ENCODE results near the gene LDB2. TPM values are rescaled to one million over a fixed set of nuclear protein-coding genes. Genes with fewer than 3 reads are reported as not detected.

Gene LDB2
- total RNA-seq, 2 donors from 2014 or later = 11.4 to 14.5 TPM

DNA sequence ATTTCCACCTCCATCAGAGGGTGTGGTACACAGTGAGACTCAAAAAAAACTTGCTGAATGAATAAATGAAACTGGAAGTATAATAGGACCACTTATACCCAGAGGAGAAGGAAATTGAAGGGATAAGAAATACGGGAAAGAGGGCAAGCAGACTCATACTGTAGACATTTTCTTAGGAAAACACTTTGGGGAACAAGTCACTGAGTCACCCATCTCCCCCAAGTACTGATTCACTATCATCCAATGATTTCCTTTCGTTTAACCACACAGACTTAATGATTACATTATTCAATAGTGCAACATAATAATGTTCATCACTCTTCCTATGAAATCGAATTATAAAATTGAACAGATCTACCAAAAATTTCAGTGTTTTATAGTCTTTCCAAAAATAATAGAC lies 97.1 kb downstream of the LDB2 start:
- Mint-ChIP-seq H3K9me3 (peaks cover 30% of the 10 kb centered on the region), H3K4me1 (peaks cover 3% of the 10 kb centered on the region), H3K27ac (no peak overlapping the region), H3K27me3 (ENCODE audit: insufficient read depth) (no peaks in the 10 kb centered on the region), H3K4me3 (no peak overlapping the region), H3K36me3 (ENCODE audit: low read depth) (peaks cover 13% of the 10 kb centered on the region)
- Histone ChIP-seq H3K4me3 (ENCODE audit: low read length) (peak overlapping the region; percentile 39), H3K9me3 (ENCODE audit: control insufficient read depth, low read length) (peaks cover 42% of the 10 kb centered on the region), H3K27ac (ENCODE audit: low read depth, low read length) (no peak overlapping the region), H3K36me3 (ENCODE audit: control insufficient read depth, insufficient read depth, low read length) (no peaks in the 10 kb centered on the region), H3K27me3 (ENCODE audit: control insufficient read depth, insufficient read depth, low read length, poor library complexity, severe bottlenecking) (no peaks in the 10 kb centered on the region), H3K4me1 (ENCODE audit: control insufficient read depth, insufficient read depth, low read length) (no peaks in the 10 kb centered on the region), H3K9ac (ENCODE audit: extremely low read depth, low read length, poor library complexity, severe bottlenecking) (no peak overlapping the region)
- TF ChIP-seq, protein P1, sequence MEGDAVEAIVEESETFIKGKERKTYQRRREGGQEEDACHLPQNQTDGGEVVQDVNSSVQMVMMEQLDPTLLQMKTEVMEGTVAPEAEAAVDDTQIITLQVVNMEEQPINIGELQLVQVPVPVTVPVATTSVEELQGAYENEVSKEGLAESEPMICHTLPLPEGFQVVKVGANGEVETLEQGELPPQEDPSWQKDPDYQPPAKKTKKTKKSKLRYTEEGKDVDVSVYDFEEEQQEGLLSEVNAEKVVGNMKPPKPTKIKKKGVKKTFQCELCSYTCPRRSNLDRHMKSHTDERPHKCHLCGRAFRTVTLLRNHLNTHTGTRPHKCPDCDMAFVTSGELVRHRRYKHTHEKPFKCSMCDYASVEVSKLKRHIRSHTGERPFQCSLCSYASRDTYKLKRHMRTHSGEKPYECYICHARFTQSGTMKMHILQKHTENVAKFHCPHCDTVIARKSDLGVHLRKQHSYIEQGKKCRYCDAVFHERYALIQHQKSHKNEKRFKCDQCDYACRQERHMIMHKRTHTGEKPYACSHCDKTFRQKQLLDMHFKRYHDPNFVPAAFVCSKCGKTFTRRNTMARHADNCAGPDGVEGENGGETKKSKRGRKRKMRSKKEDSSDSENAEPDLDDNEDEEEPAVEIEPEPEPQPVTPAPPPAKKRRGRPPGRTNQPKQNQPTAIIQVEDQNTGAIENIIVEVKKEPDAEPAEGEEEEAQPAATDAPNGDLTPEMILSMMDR (conservative IDR thresholded peaks at IDR 0.05) = no peak
- 92 to 100% methylated on average over 1 to 3 of the region's 3 CpGs for WGBS, 2 experiments (ENCODE audit: insufficient coverage in 1 of 2, insufficient read length in 1 of 2)
- DNase-seq = no peak

DNA sequence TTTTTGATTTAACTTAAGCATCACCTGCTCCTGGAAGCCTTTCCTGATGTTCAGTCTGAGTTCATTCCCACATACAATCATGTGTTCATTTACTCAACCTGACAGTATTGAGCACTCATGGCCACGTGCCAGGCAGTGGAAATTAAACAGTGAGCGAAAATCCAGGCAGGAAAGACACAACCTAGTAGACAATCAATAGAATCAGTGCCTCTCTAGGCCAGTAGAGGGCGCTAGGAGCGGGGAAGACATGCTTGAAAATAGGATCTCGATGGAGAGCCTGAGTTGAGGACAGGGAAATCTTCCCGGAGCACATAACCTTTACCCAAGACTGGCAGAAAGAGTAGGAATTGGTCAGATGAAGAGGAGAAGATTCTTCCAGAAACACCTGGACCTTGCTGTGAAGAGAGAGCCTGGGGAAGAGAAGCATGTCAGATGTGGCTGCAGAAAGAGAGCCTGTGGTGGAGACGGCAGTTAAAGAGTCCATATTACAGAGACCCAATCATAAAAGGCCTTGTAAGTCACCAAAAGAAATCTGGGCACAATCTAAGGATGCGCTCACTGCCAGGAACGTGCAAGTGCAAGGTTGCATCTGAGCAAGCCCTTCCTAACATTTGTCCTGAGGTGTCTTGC lies 103.5 kb downstream of the LDB2 start:
- H3K27me3 ChIP-seq (ENCODE audit: control insufficient read depth, insufficient read depth, low read length, poor library complexity, severe bottlenecking) = no peaks in the 10 kb centered on the region
- TF ChIP-seq, protein P1 (conservative IDR thresholded peaks at IDR 0.05) = peak; percentile 96
- H3K27ac ChIP-seq (ENCODE audit: low read depth, low read length) = no peak overlapping the region
- Mint-ChIP-seq H3K4me3 (no peak overlapping the region), H3K36me3 (ENCODE audit: low read depth) (no peaks in the 10 kb centered on the region), H3K27me3 (ENCODE audit: insufficient read depth) (no peaks in the 10 kb centered on the region), H3K9me3 (no peaks in the 10 kb centered on the region), H3K27ac (peak overlapping the region; percentile 33), H3K4me1 (peaks cover 19% of the 10 kb centered on the region)
- no peak overlapping the region for H3K9ac ChIP-seq (ENCODE audit: extremely low read depth, low read length, poor library complexity, severe bottlenecking)
- H3K4me3 ChIP-seq (ENCODE audit: low read length) = no peak overlapping the region
- H3K36me3 ChIP-seq (ENCODE audit: control insufficient read depth, insufficient read depth, low read length) = no peaks in the 10 kb centered on the region
- WGBS, 2 experiments (ENCODE audit: insufficient coverage in 1 of 2, insufficient read length in 1 of 2) = 58 to 91% methylated on average over 3 to 9 of the region's 9 CpGs
- peaks cover 6% of the 10 kb centered on the region for H3K4me1 ChIP-seq (ENCODE audit: control insufficient read depth, insufficient read depth, low read length)
- peaks cover under 1% of the 10 kb centered on the region for H3K9me3 ChIP-seq (ENCODE audit: control insufficient read depth, low read length)
- peak; percentile 92 for DNase-seq

DNA sequence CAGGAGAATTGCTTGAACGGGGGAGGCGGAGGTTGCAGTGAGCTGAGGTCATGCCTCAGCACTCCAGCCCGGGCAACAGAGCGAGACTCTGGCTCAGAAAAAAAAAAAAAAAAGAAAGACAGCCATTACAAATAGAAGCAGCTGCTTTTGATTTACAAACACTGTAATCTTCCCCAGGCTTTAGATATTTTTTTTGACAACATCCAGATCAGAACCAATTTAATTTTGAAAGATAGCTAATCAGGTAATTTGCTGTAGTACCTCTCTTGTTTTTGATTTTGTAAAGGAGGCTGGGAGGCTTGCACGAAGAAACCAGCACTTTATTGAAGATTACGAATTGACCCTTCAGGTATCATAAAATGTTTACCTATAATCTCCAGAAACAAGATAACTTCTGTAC lies 107.0 kb downstream of the LDB2 start:
- Histone ChIP-seq H3K27me3 (ENCODE audit: control insufficient read depth, insufficient read depth, low read length, poor library complexity, severe bottlenecking) (no peaks in the 10 kb centered on the region), H3K4me1 (ENCODE audit: control insufficient read depth, insufficient read depth, low read length) (peaks cover 6% of the 10 kb centered on the region), H3K27ac (ENCODE audit: low read depth, low read length) (no peak overlapping the region), H3K9ac (ENCODE audit: extremely low read depth, low read length, poor library complexity, severe bottlenecking) (no peak overlapping the region), H3K9me3 (ENCODE audit: control insufficient read depth, low read length) (no peaks in the 10 kb centered on the region), H3K36me3 (ENCODE audit: control insufficient read depth, insufficient read depth, low read length) (no peaks in the 10 kb centered on the region), H3K4me3 (ENCODE audit: low read length) (no peak overlapping the region)
- Mint-ChIP-seq H3K27ac (no peak overlapping the region), H3K27me3 (ENCODE audit: insufficient read depth) (no peaks in the 10 kb centered on the region), H3K36me3 (ENCODE audit: low read depth) (no peaks in the 10 kb centered on the region), H3K4me3 (no peak overlapping the region), H3K9me3 (no peaks in the 10 kb centered on the region), H3K4me1 (peaks cover 39% of the 10 kb centered on the region)
- no peak for DNase-seq
- WGBS, 2 experiments (ENCODE audit: insufficient coverage in 1 of 2, insufficient read length in 1 of 2) = 96% methylated on average over 3 to 6 of the region's 6 CpGs
- TF ChIP-seq, protein P1 (conservative IDR thresholded peaks at IDR 0.05) = no peak
